Measurements from ENCODE around the gene NALCN. TPM values are rescaled to one million over a fixed set of nuclear protein-coding genes. Genes with fewer than 3 reads are reported as not detected.

NALCN gene
- total and polyA plus RNA-seq, 2 experiments from 2014 or later = 0.50 to 0.87 TPM

GRCh38 chr13:101265934-101266333 lies 150.4 kb downstream of the NALCN start:
- H3K4me1 Mint-ChIP-seq = no peaks in the 10 kb centered on the region
- no peaks in the 10 kb centered on the region for H3K27me3 Mint-ChIP-seq (ENCODE audit: insufficient read depth, low read depth, poor library complexity)
- H3K27ac ChIP-seq (ENCODE audit: low read depth) = no peak overlapping the region
- ATAC-seq (no peak), DNase-seq (ENCODE audit: low spot score) (no peak)
- no peak overlapping the region for H3K27ac Mint-ChIP-seq
- TF ChIP-seq EZH2phosphoT487 (IDR thresholded peaks at IDR 0.05; ENCODE audit: unreplicated experiment) (no peak), EZH2 (IDR thresholded peaks at IDR 0.05; ENCODE audit: low read depth, unreplicated experiment) (no peak), CTCF (conservative IDR thresholded peaks at IDR 0.05; ENCODE audit: low read depth in 2 of 2) (no peak), NANOG (IDR thresholded peaks at IDR 0.05; ENCODE audit: borderline replicate concordance) (no peak), JUNB (IDR thresholded peaks at IDR 0.05; ENCODE audit: unreplicated experiment) (no peak), ZNF114 (CRISPR knock-in tag; IDR thresholded peaks at IDR 0.05) (no peak), STAT1 (IDR thresholded peaks at IDR 0.05; ENCODE audit: unreplicated experiment) (no peak)
- TF ChIP-seq, protein P1, sequence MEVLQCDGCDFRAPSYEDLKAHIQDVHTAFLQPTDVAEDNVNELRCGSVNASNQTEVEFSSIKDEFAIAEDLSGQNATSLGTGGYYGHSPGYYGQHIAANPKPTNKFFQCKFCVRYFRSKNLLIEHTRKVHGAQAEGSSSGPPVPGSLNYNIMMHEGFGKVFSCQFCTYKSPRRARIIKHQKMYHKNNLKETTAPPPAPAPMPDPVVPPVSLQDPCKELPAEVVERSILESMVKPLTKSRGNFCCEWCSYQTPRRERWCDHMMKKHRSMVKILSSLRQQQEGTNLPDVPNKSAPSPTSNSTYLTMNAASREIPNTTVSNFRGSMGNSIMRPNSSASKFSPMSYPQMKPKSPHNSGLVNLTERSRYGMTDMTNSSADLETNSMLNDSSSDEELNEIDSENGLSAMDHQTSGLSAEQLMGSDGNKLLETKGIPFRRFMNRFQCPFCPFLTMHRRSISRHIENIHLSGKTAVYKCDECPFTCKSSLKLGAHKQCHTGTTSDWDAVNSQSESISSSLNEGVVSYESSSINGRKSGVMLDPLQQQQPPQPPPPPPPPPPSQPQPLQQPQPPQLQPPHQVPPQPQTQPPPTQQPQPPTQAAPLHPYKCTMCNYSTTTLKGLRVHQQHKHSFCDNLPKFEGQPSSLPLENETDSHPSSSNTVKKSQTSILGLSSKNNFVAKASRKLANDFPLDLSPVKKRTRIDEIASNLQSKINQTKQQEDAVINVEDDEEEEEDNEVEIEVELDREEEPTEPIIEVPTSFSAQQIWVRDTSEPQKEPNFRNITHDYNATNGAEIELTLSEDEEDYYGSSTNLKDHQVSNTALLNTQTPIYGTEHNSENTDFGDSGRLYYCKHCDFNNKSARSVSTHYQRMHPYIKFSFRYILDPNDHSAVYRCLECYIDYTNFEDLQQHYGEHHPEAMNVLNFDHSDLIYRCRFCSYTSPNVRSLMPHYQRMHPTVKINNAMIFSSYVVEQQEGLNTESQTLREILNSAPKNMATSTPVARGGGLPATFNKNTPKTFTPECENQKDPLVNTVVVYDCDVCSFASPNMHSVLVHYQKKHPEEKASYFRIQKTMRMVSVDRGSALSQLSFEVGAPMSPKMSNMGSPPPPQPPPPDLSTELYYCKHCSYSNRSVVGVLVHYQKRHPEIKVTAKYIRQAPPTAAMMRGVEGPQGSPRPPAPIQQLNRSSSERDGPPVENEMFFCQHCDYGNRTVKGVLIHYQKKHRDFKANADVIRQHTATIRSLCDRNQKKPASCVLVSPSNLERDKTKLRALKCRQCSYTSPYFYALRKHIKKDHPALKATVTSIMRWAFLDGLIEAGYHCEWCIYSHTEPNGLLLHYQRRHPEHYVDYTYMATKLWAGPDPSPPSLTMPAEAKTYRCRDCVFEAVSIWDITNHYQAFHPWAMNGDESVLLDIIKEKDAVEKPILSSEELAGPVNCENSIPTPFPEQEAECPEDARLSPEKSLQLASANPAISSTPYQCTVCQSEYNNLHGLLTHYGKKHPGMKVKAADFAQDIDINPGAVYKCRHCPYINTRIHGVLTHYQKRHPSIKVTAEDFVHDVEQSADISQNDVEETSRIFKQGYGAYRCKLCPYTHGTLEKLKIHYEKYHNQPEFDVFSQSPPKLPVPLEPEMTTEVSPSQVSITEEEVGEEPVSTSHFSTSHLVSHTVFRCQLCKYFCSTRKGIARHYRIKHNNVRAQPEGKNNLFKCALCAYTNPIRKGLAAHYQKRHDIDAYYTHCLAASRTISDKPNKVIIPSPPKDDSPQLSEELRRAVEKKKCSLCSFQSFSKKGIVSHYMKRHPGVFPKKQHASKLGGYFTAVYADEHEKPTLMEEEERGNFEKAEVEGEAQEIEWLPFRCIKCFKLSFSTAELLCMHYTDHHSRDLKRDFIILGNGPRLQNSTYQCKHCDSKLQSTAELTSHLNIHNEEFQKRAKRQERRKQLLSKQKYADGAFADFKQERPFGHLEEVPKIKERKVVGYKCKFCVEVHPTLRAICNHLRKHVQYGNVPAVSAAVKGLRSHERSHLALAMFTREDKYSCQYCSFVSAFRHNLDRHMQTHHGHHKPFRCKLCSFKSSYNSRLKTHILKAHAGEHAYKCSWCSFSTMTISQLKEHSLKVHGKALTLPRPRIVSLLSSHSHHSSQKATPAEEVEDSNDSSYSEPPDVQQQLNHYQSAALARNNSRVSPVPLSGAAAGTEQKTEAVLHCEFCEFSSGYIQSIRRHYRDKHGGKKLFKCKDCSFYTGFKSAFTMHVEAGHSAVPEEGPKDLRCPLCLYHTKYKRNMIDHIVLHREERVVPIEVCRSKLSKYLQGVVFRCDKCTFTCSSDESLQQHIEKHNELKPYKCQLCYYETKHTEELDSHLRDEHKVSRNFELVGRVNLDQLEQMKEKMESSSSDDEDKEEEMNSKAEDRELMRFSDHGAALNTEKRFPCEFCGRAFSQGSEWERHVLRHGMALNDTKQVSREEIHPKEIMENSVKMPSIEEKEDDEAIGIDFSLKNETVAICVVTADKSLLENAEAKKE (CRISPR knock-in tag; IDR thresholded peaks at IDR 0.05) = no peak
- TF ChIP-seq, protein P2, sequence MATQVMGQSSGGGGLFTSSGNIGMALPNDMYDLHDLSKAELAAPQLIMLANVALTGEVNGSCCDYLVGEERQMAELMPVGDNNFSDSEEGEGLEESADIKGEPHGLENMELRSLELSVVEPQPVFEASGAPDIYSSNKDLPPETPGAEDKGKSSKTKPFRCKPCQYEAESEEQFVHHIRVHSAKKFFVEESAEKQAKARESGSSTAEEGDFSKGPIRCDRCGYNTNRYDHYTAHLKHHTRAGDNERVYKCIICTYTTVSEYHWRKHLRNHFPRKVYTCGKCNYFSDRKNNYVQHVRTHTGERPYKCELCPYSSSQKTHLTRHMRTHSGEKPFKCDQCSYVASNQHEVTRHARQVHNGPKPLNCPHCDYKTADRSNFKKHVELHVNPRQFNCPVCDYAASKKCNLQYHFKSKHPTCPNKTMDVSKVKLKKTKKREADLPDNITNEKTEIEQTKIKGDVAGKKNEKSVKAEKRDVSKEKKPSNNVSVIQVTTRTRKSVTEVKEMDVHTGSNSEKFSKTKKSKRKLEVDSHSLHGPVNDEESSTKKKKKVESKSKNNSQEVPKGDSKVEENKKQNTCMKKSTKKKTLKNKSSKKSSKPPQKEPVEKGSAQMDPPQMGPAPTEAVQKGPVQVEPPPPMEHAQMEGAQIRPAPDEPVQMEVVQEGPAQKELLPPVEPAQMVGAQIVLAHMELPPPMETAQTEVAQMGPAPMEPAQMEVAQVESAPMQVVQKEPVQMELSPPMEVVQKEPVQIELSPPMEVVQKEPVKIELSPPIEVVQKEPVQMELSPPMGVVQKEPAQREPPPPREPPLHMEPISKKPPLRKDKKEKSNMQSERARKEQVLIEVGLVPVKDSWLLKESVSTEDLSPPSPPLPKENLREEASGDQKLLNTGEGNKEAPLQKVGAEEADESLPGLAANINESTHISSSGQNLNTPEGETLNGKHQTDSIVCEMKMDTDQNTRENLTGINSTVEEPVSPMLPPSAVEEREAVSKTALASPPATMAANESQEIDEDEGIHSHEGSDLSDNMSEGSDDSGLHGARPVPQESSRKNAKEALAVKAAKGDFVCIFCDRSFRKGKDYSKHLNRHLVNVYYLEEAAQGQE (IDR thresholded peaks at IDR 0.05; ENCODE audit: unreplicated experiment) = no peak
- TF ChIP-seq, protein P3, sequence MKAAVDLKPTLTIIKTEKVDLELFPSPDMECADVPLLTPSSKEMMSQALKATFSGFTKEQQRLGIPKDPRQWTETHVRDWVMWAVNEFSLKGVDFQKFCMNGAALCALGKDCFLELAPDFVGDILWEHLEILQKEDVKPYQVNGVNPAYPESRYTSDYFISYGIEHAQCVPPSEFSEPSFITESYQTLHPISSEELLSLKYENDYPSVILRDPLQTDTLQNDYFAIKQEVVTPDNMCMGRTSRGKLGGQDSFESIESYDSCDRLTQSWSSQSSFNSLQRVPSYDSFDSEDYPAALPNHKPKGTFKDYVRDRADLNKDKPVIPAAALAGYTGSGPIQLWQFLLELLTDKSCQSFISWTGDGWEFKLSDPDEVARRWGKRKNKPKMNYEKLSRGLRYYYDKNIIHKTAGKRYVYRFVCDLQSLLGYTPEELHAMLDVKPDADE (IDR thresholded peaks at IDR 0.05) = no peak
- H3K79me2 ChIP-seq (replicated peaks; ENCODE audit: insufficient read depth) = no peaks in the 10 kb centered on the region
- H3K9me2 ChIP-seq (ENCODE audit: insufficient read depth) = peaks cover 16% of the 10 kb centered on the region
- H3F3A ChIP-seq (replicated peaks; ENCODE audit: low read depth) = no peaks in the 10 kb centered on the region
- no peaks in the 10 kb centered on the region for H4K20me1 ChIP-seq (replicated peaks; ENCODE audit: insufficient read depth)
- no peak overlapping the region for H3K4me3 Mint-ChIP-seq
- H3K4me1 ChIP-seq (ENCODE audit: insufficient read depth) = no peaks in the 10 kb centered on the region
- no peak overlapping the region for H2AFZ ChIP-seq
- H3K27me3 ChIP-seq (ENCODE audit: insufficient read depth) = no peaks in the 10 kb centered on the region
- H3K36me3 ChIP-seq (ENCODE audit: insufficient read depth) = no peaks in the 10 kb centered on the region
- no peak overlapping the region for H3K4me2 ChIP-seq
- H3K36me3 Mint-ChIP-seq (ENCODE audit: low read depth) = no peaks in the 10 kb centered on the region
- H3K9me3 Mint-ChIP-seq = no peaks in the 10 kb centered on the region
- H3K4me3 ChIP-seq = no peak overlapping the region
